KMS-11 (cell line): Measurements from ENCODE around the gene EPHB6.

Source experiments
- H2AFZ ChIP-seq: fragments of 200-600 bp; sonication (generic); 2 replicates; pipeline ENCODE4 v1.6.1; 2016; ENCODE audit warnings: antibody characterized with exemption, mixed run types, low read depth
- H3K27ac ChIP-seq: fragments of 200-600 bp; sonication (generic); 2 replicates; pipeline ENCODE4 v1.6.1; 2016; ENCODE audit warnings: mild to moderate bottlenecking, mixed run types
- H3K27me3 ChIP-seq: fragments of 200-600 bp; sonication (generic); 2 replicates; pipeline ENCODE4 v1.6.1; 2017; ENCODE audit warnings: mild to moderate bottlenecking, low read depth, mixed run types, moderate library complexity; ENCODE audit not compliant: insufficient read depth
- H3K36me3 ChIP-seq: fragments of 200-600 bp; sonication (generic); 2 replicates; pipeline ENCODE4 v1.6.1; 2017; ENCODE audit warnings: mild to moderate bottlenecking, mixed run types; ENCODE audit not compliant: insufficient read depth
- H3K4me1 ChIP-seq: fragments of 200-600 bp; sonication (generic); 2 replicates; pipeline ENCODE4 v1.6.1; 2016; ENCODE audit warnings: mild to moderate bottlenecking, low read depth, mixed run types; ENCODE audit not compliant: poor library complexity, severe bottlenecking
- H3K4me2 ChIP-seq: fragments of 200-600 bp; sonication (generic); 2 replicates; pipeline ENCODE4 v1.7.0; 2016; ENCODE audit warnings: mild to moderate bottlenecking, mixed run types
- H3K4me3 ChIP-seq: fragments of 200-600 bp; sonication (generic); IDR thresholded peaks from 2 replicates; pipeline ENCODE4 v1.6.1; 2017; ENCODE audit warnings: low read depth, low read length, mixed read lengths; ENCODE audit not compliant: insufficient read depth
- H3K79me2 ChIP-seq: fragments of 200-600 bp; sonication (generic); 2 replicates; pipeline ENCODE4 v1.6.1; 2016; ENCODE audit warnings: low read depth, mixed run types; ENCODE audit not compliant: insufficient read depth
- H3K9ac ChIP-seq: fragments of 200-600 bp; sonication (generic); 2 replicates; pipeline ENCODE4 v1.6.1; 2016; ENCODE audit warnings: mild to moderate bottlenecking, mixed run types
- H4K20me1 ChIP-seq: fragments of 200-600 bp; sonication (generic); 2 replicates; pipeline ENCODE4 v1.6.1; 2016; ENCODE audit warnings: mild to moderate bottlenecking, mixed run types; ENCODE audit not compliant: insufficient read depth
- CTCF ChIP-seq: fragments of 200-600 bp; sonication (generic); conservative IDR thresholded peaks from 2 replicates; pipeline ENCODE4 v1.6.1; 2017; ENCODE audit warnings: low read depth, mild to moderate bottlenecking, antibody characterized with exemption, low read length, moderate library complexity, mixed read lengths

EPHB6 gene

DNA sequence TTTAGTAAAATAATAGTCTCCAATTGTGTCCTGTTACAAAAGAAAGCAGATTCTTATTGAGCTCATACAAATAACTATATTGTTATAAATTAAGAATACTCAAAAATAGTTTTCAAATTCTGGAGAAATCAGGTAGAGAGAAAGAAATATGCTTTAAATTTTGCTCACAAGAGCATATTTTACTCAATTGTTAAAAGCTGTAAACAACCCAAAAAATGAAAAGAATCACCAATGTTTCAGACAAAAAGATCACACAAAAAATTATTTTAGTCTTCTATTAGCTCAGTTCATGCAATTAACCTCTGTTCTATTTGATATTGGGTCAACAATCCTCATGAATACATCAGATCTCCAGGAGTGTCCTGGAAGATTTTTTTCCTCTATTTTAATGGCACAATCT lies 49.3 kb downstream of the EPHB6 start:
- H3K9ac ChIP-seq, result no peak overlapping the region

DNA sequence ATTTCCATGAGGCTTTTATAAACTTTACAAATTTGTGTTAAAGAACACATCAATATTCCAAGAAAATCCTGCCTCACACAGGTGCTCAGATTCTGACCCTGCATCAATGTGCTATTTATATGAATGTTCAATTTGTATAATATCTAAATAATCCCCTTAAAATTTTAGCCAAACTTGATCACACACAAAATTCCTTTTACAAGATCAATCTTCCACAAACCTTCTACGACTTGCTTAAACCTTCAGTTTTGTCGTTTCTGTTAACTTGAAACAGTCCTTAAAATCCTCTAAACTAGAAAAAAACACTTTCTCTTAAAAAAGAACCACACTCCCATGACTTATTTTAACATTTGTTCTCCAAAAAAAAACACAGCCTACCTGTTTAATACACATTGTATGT lies 50.9 kb downstream of the EPHB6 start:
- Histone ChIP-seq H3K36me3 (no peaks in the 10 kb centered on the region), H3K27ac (no peak overlapping the region), H3K4me1 (peaks cover 20% of the 10 kb centered on the region), H3K4me3 (no peak overlapping the region), H2AFZ (no peak overlapping the region), H3K4me2 (no peak overlapping the region), H3K79me2 (no peaks in the 10 kb centered on the region), H4K20me1 (no peaks in the 10 kb centered on the region), H3K9ac (no peak overlapping the region), H3K27me3 (no peaks in the 10 kb centered on the region)
- no peak for TF ChIP-seq CTCF

More for the DNA sequence above, 49.3 kb downstream of the EPHB6 start:
- Histone ChIP-seq H3K4me3 (no peak overlapping the region), H4K20me1 (no peaks in the 10 kb centered on the region), H3K36me3 (no peaks in the 10 kb centered on the region), H3K27ac (no peak overlapping the region), H3K79me2 (no peaks in the 10 kb centered on the region), H3K4me1 (peaks cover 20% of the 10 kb centered on the region), H2AFZ (no peak overlapping the region), H3K4me2 (no peak overlapping the region), H3K27me3 (no peaks in the 10 kb centered on the region)
- TF ChIP-seq CTCF, result no peak

DNA sequence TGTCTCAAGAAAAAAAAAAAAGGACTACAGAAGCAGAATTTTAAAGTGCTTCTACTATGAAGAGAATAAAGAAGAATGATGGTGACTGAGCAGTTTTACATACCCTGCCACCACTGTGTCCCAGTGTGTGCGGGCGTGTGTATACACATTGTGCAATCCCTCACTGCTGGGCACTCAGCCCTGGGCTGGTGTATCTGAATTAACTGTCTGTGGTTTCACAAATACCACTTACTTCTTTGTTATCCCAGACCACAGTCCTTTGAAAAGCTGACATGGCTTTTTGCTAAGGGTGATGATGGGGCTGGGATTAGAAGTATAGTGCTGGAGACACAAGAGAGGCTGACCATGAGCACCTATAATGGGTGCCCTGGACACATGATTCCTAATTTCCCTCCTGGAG lies 51.8 kb downstream of the EPHB6 start:
- H3K79me2 ChIP-seq, result no peaks in the 10 kb centered on the region
- TF ChIP-seq CTCF, result no peak
- H3K9ac ChIP-seq, result no peak overlapping the region
- peak overlapping the region; percentile 41; the same call in 1 of the 2 replicates for H3K4me2 ChIP-seq
- H3K4me3 ChIP-seq, result no peak overlapping the region
- peak overlapping the region; percentile 3; the same call in 1 of the 2 replicates for H3K27ac ChIP-seq
- H4K20me1 ChIP-seq, result no peaks in the 10 kb centered on the region
- peaks cover 20% of the 10 kb centered on the region for H3K4me1 ChIP-seq
- H3K27me3 ChIP-seq, result no peaks in the 10 kb centered on the region
- no peaks in the 10 kb centered on the region for H3K36me3 ChIP-seq
- H2AFZ ChIP-seq, result no peak overlapping the region

DNA sequence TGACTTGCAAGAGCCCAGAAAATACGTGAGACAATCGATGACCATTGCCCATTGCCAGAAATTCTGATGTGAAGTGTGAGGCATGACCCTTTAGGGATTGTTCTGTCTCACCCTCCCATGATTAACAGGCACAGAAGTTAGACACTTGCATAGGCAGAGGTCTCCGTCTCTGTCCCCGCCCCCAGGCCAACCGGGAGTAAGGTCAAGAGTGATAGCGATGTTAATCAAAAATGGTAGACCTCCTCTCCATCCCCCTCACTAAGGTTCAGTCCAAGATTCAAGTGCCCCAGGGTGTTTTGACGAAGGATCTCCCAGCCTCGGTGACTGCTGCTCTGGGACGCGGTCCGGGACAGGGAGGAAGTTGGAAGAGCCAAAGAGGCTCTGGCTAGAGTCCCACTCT lies 53.4 kb downstream of the EPHB6 start:
- Histone ChIP-seq H3K79me2 (no peaks in the 10 kb centered on the region), H2AFZ (no peak overlapping the region), H3K9ac (no peak overlapping the region), H3K4me2 (no peak overlapping the region), H3K4me1 (peaks cover 20% of the 10 kb centered on the region), H3K36me3 (no peaks in the 10 kb centered on the region), H3K4me3 (no peak overlapping the region), H3K27ac (no peak overlapping the region), H4K20me1 (no peaks in the 10 kb centered on the region), H3K27me3 (no peaks in the 10 kb centered on the region)
- TF ChIP-seq CTCF, result 0 out of 2 replicates have a peak, but pooled peaks have one; percentile 10
